Uterus (tissue), 4 donors: ENCODE measurements around the gene ZSWIM3. TPM values are rescaled to one million over a fixed set of nuclear protein-coding genes. Genes with fewer than 3 reads are reported as not detected.

Source experiments
- DNase-seq, 2 donors: peaks; one replicate each; pipeline ENCODE4 v3.0.0-alpha.2; 2019 to 2020
- H3K27ac ChIP-seq, 2 donors: fragments of 200-600 bp; sonication (generic); 1 replicate in 1 of 2; 2 replicates in 1 of 2; pipeline ENCODE4 v1.5.1; 2016 to 2018
- H3K27me3 ChIP-seq, 2 donors: fragments of 200-600 bp; sonication (generic); one replicate each; pipeline ENCODE4 v1.5.1; 2018 to 2019; ENCODE audit warnings: control low read depth in 1 of 2
- H3K36me3 ChIP-seq, 2 donors: fragments of 200-600 bp; sonication (generic); one replicate each; pipeline ENCODE4 v1.5.1; 2019; ENCODE audit warnings: control low read depth in 1 of 2
- H3K4me1 ChIP-seq, 2 donors: fragments of 200-600 bp; sonication (generic); one replicate each; pipeline ENCODE4 v1.5.1; 2018 to 2019; ENCODE audit warnings: control low read depth in 1 of 2
- H3K4me3 ChIP-seq, 2 donors: fragments of 200-600 bp; sonication (generic); 1 replicate in 1 of 2; 2 replicates in 1 of 2; pipeline ENCODE4 v1.5.1; 2018 to 2019; ENCODE audit warnings: mild to moderate bottlenecking in 1 of 2
- H3K9me3 ChIP-seq, 2 donors: fragments of 200-600 bp; sonication (generic); one replicate each; pipeline ENCODE4 v1.5.1; 2019; ENCODE audit warnings: control low read depth in 1 of 2
- CTCF ChIP-seq, 4 experiments: fragments of 200-600 bp in 2 of 4; fragments of 450-650 bp in 2 of 4; sonication (generic) in 2 of 4; IDR thresholded peaks; one replicate each; pipeline ENCODE4 v1.5.1; 2016 to 2019; ENCODE audit warnings: antibody characterized with exemption in 4 of 4, mild to moderate bottlenecking in 2 of 4, moderate library complexity in 1 of 4
- POLR2A ChIP-seq, 2 donors: fragments of 450-650 bp; IDR thresholded peaks; one replicate each; pipeline ENCODE4 v1.6.1; 2016; ENCODE audit warnings: antibody characterized with exemption in 2 of 2, mild to moderate bottlenecking in 1 of 2, moderate library complexity in 1 of 2
- intact Hi-C: fragments of 100-400 bp; cut with DNase I; formaldehyde crosslinking; loops from one replicate; pipeline ENCODE4 v1.15.1; 2023; ENCODE audit warnings: low total_unique reads
- total RNA-seq, 4 donors: library from RNA; depleted of rRNA in 3 of 4; stranded (reverse); fragments of >200 nt in 3 of 4; gene quantifications; one replicate each; pipeline versions ENCODE4 v1.1.0 to v1.2.4, GENCODE V29; 2014 to 2023
- donor health status: DM: yes; HTN: yes; CAD: no.

Gene ZSWIM3
- total RNA-seq, 4 donors from 2014 or later = 3.1 to 9.2 (median 4.3) TPM

- peak within 1 kb of the TSS; percentile 76 to 92 for H3K4me3 ChIP-seq
- no peaks in the 10 kb centered on the region for H3K9me3 ChIP-seq
- intact Hi-C loops = no loop called here
- peak; percentile 92 to 95 for DNase-seq
- H3K27me3 ChIP-seq = no peaks in the 10 kb centered on the region
- TF ChIP-seq CTCF (IDR thresholded peaks at IDR 0.05) (peak in 1 of 4 experiments; percentile 25), POLR2A (IDR thresholded peaks at IDR 0.05) (peak; percentile 28 to 46)
- H3K4me1 ChIP-seq = peaks cover 3 to 7% of the 10 kb centered on the region in 2 donors
- no peaks in the 10 kb centered on the region for H3K36me3 ChIP-seq
- peak within 1 kb of the TSS; percentile 87 to 92 for H3K27ac ChIP-seq
These were observed 33.9 kb downstream of the ZSWIM3 start, which contains the start of the genes CTSA and NEURL2 for GRCh38 chr20:45890985-45891983. Gene CTSA, plus strand, starts transcription at chr20:45891335. Its CDS starts 234 bp downstream, at chr20:45891569. Gene NEURL2, minus strand, starts transcription at chr20:45891208. Its CDS starts 217 bp downstream, at chr20:45890991.

- H3K4me1 ChIP-seq = peaks cover 3 to 7% of the 10 kb centered on the region in 2 donors
- H3K27ac ChIP-seq = peak overlapping the region; percentile 87 to 92
- H3K36me3 ChIP-seq = no peaks in the 10 kb centered on the region
- H3K9me3 ChIP-seq = no peaks in the 10 kb centered on the region
- TF ChIP-seq POLR2A (IDR thresholded peaks at IDR 0.05) (no peak), CTCF (IDR thresholded peaks at IDR 0.05) (no peak)
- H3K27me3 ChIP-seq = no peaks in the 10 kb centered on the region
- intact Hi-C loops = no loop called here
- no peak for DNase-seq
- peak overlapping the region; percentile 76 to 92 for H3K4me3 ChIP-seq
These were observed 34.8 kb downstream of the ZSWIM3 start for GRCh38 chr20:45892049-45892825.

- intact Hi-C loops = no loop called here
- no peaks in the 10 kb centered on the region for H3K9me3 ChIP-seq
- DNase-seq = no peak
- no peaks in the 10 kb centered on the region for H3K27me3 ChIP-seq
- no peak for TF ChIP-seq POLR2A (IDR thresholded peaks at IDR 0.05)
- TF ChIP-seq CTCF (IDR thresholded peaks at IDR 0.05) = no peak
- H3K4me1 ChIP-seq = peaks cover 3 to 7% of the 10 kb centered on the region in 2 donors
- H3K36me3 ChIP-seq = no peaks in the 10 kb centered on the region
- H3K27ac ChIP-seq = no peak overlapping the region
- H3K4me3 ChIP-seq = no peak overlapping the region
These were observed 35.5 kb downstream of the ZSWIM3 start for GRCh38 chr20:45892828-45893500.

- H3K4me3 ChIP-seq = no peak overlapping the region
- no peaks in the 10 kb centered on the region for H3K27me3 ChIP-seq
- H3K4me1 ChIP-seq = peaks cover 3 to 7% of the 10 kb centered on the region in 2 donors
- no peaks in the 10 kb centered on the region for H3K9me3 ChIP-seq
- no peak overlapping the region for H3K27ac ChIP-seq
- DNase-seq = no peak
- intact Hi-C loops = no loop called here
- H3K36me3 ChIP-seq = no peaks in the 10 kb centered on the region
- TF ChIP-seq CTCF (IDR thresholded peaks at IDR 0.05) (no peak), POLR2A (IDR thresholded peaks at IDR 0.05) (no peak)
These were observed 36.4 kb downstream of the ZSWIM3 start for GRCh38 chr20:45893831-45894230.
